DMS53 treated with DMSO at 0.1 percent for 48 hours (cell line): ENCODE measurements around the gene USPL1.

Experiments used
- DNase-seq: peaks from one replicate; lab custom pipeline; 2025; ENCODE audit not compliant: unreplicated experiment; lab: John Stamatoyannopoulos, UW

Gene USPL1

GRCh38 chr13:30656178-30656577, 38.5 kb downstream of the USPL1 start:
- no peak for DNase-seq

DNA sequence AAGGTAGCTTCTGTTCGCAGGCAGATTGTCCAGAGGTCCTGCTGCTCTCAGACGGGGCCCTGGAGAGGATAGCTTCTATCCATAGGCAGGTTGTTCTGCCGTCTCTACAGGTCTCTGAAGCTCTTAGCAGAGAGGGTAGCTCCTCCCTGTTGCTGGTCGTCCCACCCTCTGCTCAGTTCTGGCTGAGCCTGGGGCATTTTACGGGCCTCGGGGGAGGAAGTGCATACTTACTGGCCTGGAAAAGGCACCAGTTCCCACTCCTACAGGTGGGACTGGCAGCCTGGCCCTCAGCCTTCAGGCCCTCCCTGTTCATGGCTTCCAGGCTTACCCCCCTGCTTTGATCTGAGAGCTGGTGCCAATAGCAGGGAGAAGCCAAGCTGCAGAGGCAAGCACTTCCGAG, 42.3 kb downstream of the USPL1 start:
- no peak for DNase-seq

DNA sequence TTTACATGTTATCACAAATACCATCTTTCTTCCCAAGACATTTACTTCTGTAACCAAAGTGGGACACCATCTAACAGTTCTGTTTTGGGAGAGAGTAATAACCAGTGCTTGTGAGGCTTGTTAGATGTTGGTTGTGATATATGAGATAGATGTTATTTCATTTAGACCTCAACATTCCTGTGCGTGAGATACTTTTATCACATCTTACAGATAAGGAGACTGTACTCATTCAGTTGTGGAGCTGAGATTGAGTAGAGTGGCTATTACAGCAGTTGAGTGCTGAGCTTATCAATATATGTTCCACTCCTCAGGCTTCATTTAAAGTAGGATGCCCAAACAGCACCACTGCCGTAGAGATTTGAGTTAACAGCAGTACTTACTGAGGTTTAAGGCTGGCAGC, 43.1 kb downstream of the USPL1 start:
- no peak for DNase-seq

DNA sequence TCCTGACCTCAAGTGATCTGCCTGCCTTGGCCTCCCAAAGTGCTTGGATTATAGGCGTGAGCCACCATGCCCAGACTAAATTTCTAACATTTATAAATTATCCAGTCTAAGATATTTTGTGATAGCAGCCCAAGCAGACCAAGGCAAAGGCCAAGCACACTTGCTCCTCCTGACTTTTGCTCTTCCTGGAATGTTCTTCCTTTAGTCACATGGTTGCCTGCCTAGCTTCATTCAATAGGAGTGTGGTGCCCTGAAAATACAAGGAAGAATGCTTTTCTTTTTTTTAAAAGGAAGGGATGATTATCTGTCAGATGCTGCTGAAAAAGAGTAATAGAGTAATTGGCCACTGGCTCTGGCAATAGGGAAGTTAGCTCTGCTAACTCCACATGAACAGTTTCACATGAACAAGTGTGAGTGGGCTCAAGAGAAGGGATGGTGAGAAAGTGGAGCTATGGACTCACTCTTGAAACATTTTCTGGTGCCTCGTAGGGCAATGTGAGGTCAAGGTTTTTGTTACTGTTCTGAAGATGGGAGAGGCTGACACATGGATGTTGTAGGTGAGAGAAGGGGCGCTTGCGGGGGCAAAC, 47.1 kb downstream of the USPL1 start:
- no peak for DNase-seq

- no peak for DNase-seq
Observed at GRCh38 chr13:30665638-30666037, 47.9 kb downstream of the USPL1 start.

GRCh38 chr13:30666113-30666512, 48.4 kb downstream of the USPL1 start:
- DNase-seq: no peak

- no peak for DNase-seq
Observed at GRCh38 chr13:30667014-30667413, 49.3 kb downstream of the USPL1 start.

- no peak for DNase-seq
Observed at GRCh38 chr13:30668312-30668711, 50.6 kb downstream of the USPL1 start.

GRCh38 chr13:30671271-30671815, 53.6 kb downstream of the USPL1 start:
- no peak for DNase-seq

- peak; percentile 93 for DNase-seq
Observed at GRCh38 chr13:30673669-30674521, 56.2 kb downstream of the USPL1 start.

DNA sequence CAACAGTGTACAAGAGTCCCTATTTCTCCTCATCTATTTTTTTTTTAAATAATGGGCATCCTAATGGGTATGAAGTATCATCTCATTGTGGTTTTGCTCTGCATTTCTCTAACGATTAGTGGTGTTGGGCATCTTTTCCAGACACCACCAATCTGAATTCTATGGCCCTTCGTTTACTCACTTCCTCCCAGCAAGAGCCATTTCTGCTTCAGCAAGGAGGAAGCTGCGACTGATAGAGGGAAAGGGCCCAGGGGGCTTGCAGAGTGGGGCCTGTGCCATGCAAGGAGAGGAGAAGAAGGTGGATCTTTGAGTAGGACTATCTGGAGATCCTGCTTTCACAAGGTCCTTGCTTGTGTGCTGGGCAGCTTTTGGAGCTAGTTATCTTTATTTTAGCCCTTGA, 58.0 kb downstream of the USPL1 start:
- DNase-seq: no peak

GRCh38 chr13:30676672-30677071, 59.0 kb downstream of the USPL1 start:
- no peak for DNase-seq

DNA sequence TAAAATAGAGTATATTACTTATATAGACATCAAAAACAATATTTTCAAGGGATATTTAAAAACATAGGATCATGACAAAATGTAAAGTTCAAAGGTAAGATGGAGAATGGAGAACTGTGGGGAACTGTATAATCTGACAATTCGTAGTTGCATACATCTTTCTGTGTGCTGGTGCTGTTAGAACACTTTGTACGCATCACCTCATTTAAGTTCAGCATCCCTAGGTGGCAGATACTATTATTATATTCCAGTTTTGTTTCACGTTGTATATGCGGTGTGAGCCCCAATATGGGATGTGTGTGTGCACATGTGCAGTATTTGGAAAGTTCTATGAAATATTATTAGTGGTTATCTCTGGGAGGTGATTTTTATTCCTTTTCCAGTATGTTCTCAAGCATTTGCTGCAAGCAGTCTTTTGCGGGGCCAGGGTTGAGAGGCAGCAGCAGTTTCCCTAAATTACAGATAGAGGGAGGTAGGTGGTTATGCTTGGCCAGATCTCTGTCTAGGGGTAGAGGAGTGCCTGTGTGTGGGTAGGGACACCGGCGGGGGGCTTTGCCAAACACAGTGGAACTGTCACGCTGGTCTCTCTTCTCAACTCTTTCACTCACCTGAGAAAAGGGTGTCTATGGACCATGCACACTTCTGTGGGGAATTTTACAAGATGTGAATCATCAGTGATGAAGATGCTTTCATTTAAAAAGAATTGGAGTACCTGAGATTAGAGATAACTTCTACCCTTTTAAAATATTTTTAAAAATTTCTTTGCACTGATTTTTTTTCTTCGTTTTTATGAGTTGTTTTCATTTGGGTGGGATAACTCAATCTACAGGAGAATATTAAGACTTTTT, 62.0 kb downstream of the USPL1 start:
- DNase-seq: no peak

- DNase-seq: no peak
Observed at GRCh38 chr13:30681843-30682242, 64.1 kb downstream of the USPL1 start.

- no peak for DNase-seq
Observed at GRCh38 chr13:30685320-30685859, 67.7 kb downstream of the USPL1 start.

GRCh38 chr13:30685987-30686386, 68.3 kb downstream of the USPL1 start:
- peak; percentile 7 for DNase-seq

DNA sequence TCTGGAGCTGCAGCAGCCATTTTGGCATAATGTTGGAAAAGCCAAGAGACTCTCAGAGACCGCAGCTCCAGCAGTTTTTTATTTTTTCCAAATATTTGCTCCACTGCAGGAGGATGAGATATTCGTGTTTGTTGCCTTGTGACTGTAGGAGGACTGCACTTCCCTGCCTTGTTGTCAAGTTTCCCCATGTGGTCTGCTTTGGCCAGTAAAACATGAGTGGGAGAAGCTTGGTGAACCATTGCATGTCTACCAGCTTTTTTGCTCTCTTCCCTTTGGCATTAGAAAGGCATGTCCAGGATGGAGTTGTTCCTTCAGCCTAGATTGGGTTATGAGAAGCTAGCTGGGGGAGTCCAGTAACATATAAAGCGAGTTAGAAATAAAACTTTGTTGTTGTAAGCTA, 69.9 kb downstream of the USPL1 start:
- no peak for DNase-seq

GRCh38 chr13:30689752-30690151, 72.0 kb downstream of the USPL1 start:
- DNase-seq: no peak

DNA sequence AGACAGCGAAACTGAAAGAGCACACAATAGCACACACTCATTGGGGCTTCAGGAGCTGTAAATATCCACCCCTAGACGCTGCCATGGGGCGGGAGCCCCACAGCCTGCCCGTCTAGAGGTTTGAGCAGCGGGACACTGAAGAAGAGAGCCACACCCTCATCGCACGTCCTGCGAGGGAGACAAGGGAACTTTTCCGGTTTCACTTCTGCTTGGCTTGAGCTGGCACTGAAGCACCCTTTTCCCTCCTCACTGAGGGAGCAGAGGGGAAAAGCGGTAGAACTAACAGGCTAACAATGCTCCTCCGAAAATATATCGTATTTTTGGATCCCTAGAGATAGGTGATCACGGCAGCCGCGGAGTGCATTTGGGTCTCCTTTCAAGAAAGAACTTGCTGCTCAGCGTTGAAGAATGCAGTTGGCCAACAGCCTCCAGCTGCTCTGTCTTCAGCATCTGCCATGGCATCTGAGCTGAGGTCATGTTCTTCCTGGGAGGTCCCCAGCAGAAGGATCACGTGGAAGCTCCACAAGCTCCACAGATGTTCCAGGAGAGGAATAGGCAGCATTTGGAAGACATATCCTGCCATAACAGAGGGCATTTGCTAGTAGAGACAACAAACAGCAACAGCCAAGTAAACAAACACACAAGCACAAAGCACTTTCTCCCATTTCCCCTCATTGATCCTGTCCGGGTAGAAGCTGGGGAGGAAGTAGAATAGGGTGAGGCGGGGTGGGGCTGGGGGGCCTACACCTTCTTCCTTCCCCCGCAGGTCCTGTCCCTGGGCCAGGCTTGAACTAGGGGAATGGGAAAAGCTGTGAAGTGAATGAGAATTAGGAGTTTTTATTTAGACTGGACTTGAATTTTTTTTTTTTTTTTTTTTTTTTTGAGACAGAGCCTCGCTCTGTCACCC, 72.8 kb downstream of the USPL1 start:
- peak; percentile 76 for DNase-seq

DNA sequence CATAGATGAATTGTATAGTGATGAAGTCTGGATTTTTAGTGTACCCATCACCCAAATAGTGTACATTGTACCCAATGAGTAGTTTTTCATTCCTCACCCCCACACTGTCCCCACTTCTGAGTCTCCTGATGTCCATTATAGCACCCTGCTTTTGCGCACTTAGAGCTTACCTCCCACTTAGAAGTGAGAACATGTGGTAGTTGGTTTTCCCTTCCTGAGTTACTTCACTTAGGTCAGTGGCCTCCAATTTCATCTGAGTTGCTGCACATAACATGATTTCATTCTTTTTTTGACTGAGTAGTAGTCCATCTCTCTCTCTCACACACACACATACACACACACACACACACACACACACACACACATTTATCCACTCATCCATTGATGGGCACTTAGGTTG, 74.4 kb downstream of the USPL1 start:
- DNase-seq: no peak
